PC-3 (cell line): ENCODE results near the gene RPL3.

Experiments
- CTCF ChIP-seq: fragments of 300-600 bp; sonication (generic); conservative IDR thresholded peaks from 2 replicates; pipeline ENCODE4 v1.5.1; 2017; ENCODE audit warnings: antibody characterized with exemption, low read depth, mild to moderate bottlenecking, low read length
- EZH2 ChIP-seq: fragments of 300-600 bp; sonication (generic); IDR thresholded peaks from one replicate; pipeline ENCODE4 v1.6.1; 2017; ENCODE audit warnings: antibody characterized with exemption, mild to moderate bottlenecking, low read length; ENCODE audit not compliant: unreplicated experiment

GRCh38 chr22:39350757-39351688 lies 31.6 kb upstream of the RPL3 start:
- no peak for TF ChIP-seq EZH2
- TF ChIP-seq CTCF, result no peak
